ENCODE results near the gene PPM1A.

GRCh38 chr14:60206249-60206670, 42.8 kb upstream of the PPM1A start:
- TF ChIP-seq POLR2A (IDR thresholded peaks at IDR 0.05; ENCODE audit: low read depth, low read length) (no peak), POLR2AphosphoS5 (IDR thresholded peaks at IDR 0.05; ENCODE audit: low read depth, low read length) (no peak)
